GM23338 (cell line): ENCODE results near the gene GPT2. TPM values are rescaled to one million over a fixed set of nuclear protein-coding genes. Genes with fewer than 3 reads are reported as not detected.

ENCODE experiments used
- ATAC-seq: fragments of 200-7000 bp; cut with Tn5 transposase; 3 replicates; pipeline ENCODE4 v1.9.1; 2020
- DNase-seq: peaks from one replicate; pipeline ENCODE4 v3.0.0-alpha.2; 2015; ENCODE audit warnings: low spot score
- H2AFZ ChIP-seq: fragments of 200-600 bp; sonication (generic); 2 replicates; pipeline ENCODE4 v1.8.0; 2016; ENCODE audit warnings: antibody characterized with exemption, mild to moderate bottlenecking, moderate library complexity
- H3F3A ChIP-seq: fragments of 200-600 bp; sonication (generic); replicated peaks from 2 replicates; pipeline ENCODE4 v1.8.0; 2017; ENCODE audit warnings: antibody characterized with exemption, mixed run types, low read depth
- H3K27ac ChIP-seq: fragments of 200-600 bp; sonication (generic); 2 replicates; pipeline ENCODE4 v1.6.1; 2016; ENCODE audit warnings: low read depth
- H3K27me3 ChIP-seq: fragments of 200-600 bp; sonication (generic); 2 replicates; pipeline ENCODE4 v1.8.0; 2016; ENCODE audit warnings: mild to moderate bottlenecking, mixed run types, moderate library complexity; ENCODE audit not compliant: insufficient read depth
- H3K36me3 ChIP-seq: fragments of 200-600 bp; sonication (generic); 2 replicates; pipeline ENCODE4 v1.8.0; 2016; ENCODE audit warnings: mild to moderate bottlenecking; ENCODE audit not compliant: insufficient read depth
- H3K4me1 ChIP-seq: fragments of 200-600 bp; sonication (generic); 2 replicates; pipeline ENCODE4 v1.8.0; 2016; ENCODE audit warnings: mild to moderate bottlenecking, moderate library complexity; ENCODE audit not compliant: insufficient read depth
- H3K4me2 ChIP-seq: fragments of 200-600 bp; sonication (generic); 2 replicates; pipeline ENCODE4 v1.7.1; 2017; ENCODE audit warnings: mixed run types
- H3K4me3 ChIP-seq: fragments of 200-600 bp; sonication (generic); 2 replicates; pipeline ENCODE4 v1.6.1; 2016; ENCODE audit warnings: mixed run types
- H3K79me2 ChIP-seq: fragments of 200-600 bp; sonication (generic); replicated peaks from 2 replicates; pipeline ENCODE4 v1.8.0; 2017; ENCODE audit warnings: mild to moderate bottlenecking; ENCODE audit not compliant: insufficient read depth
- H3K9me2 ChIP-seq: fragments of 200-600 bp; sonication (generic); 2 replicates; pipeline ENCODE4 v1.8.0; 2017; ENCODE audit not compliant: insufficient read depth
- H4K20me1 ChIP-seq: fragments of 200-600 bp; sonication (generic); replicated peaks from 2 replicates; pipeline ENCODE4 v1.8.0; 2017; ENCODE audit warnings: mild to moderate bottlenecking; ENCODE audit not compliant: insufficient read depth
- H3K27ac Mint-ChIP-seq: 2 replicates; pipeline ENCODE4 v1.8.0; 2020; ENCODE audit warnings: inconsistent platforms, mild to moderate bottlenecking, moderate library complexity, mixed read lengths
- H3K27me3 Mint-ChIP-seq: 3 replicates; pipeline ENCODE4 v1.8.0; 2022; ENCODE audit warnings: low read depth, mild to moderate bottlenecking, moderate library complexity, mixed read lengths, inconsistent platforms; ENCODE audit not compliant: insufficient read depth, poor library complexity
- H3K36me3 Mint-ChIP-seq: 3 replicates; pipeline ENCODE4 v1.8.0; 2021; ENCODE audit warnings: low read depth, mild to moderate bottlenecking, inconsistent platforms, moderate library complexity, mixed read lengths
- H3K4me1 Mint-ChIP-seq: 3 replicates; pipeline ENCODE4 v1.8.0; 2020; ENCODE audit warnings: mild to moderate bottlenecking, inconsistent platforms, mixed read lengths
- H3K4me3 Mint-ChIP-seq: 3 replicates; pipeline ENCODE4 v1.8.0; 2021; ENCODE audit warnings: moderate library complexity, mild to moderate bottlenecking, inconsistent platforms, mixed read lengths
- H3K9me3 Mint-ChIP-seq: 3 replicates; pipeline ENCODE4 v1.8.0; 2020; ENCODE audit warnings: moderate library complexity, mild to moderate bottlenecking, inconsistent platforms, mixed read lengths
- CREB1 ChIP-seq: fragments of 250-450 bp; sonication (Bioruptor Pico); IDR thresholded peaks from 2 replicates; pipeline ENCODE4 v1.5.0; 2020; ENCODE audit warnings: low read depth, mild to moderate bottlenecking, moderate library complexity
- EZH2 ChIP-seq: fragments of 200-600 bp; sonication (generic); IDR thresholded peaks from one replicate; pipeline ENCODE4 v1.8.0; 2017; ENCODE audit warnings: antibody characterized with exemption, mild to moderate bottlenecking, low read depth; ENCODE audit not compliant: unreplicated experiment
- EZH2phosphoT487 ChIP-seq: fragments of 200-600 bp; sonication (generic); IDR thresholded peaks from one replicate; pipeline ENCODE4 v1.8.1; 2018; ENCODE audit warnings: antibody characterized with exemption; ENCODE audit not compliant: unreplicated experiment
- JUNB ChIP-seq: IDR thresholded peaks from one replicate; pipeline ENCODE4 v1.6.1; 2016; ENCODE audit warnings: antibody characterized with exemption; ENCODE audit not compliant: unreplicated experiment
- NANOG ChIP-seq: IDR thresholded peaks from 2 replicates; pipeline ENCODE4 v1.6.1; 2016; ENCODE audit warnings: antibody characterized with exemption, borderline replicate concordance
- POLR2AphosphoS5 ChIP-seq: IDR thresholded peaks from 2 replicates; pipeline ENCODE4 v1.6.1; 2016; ENCODE audit warnings: antibody characterized with exemption, low read depth
- STAT1 ChIP-seq: IDR thresholded peaks from one replicate; pipeline ENCODE4 v1.6.1; 2016; ENCODE audit warnings: antibody characterized with exemption; ENCODE audit not compliant: unreplicated experiment
- ZNF114 ChIP-seq: fragments of 250-450 bp; sonication (Bioruptor Pico); IDR thresholded peaks from 2 replicates; pipeline ENCODE4 v1.5.0; 2020; ENCODE audit warnings: mild to moderate bottlenecking, moderate library complexity
- ZNF331 ChIP-seq: fragments of 250-450 bp; sonication (Bioruptor Pico); IDR thresholded peaks from 2 replicates; pipeline ENCODE4 v1.5.0; 2020; ENCODE audit warnings: low read depth, mild to moderate bottlenecking, moderate library complexity
- polyA plus RNA-seq: library from polyadenylated mRNA; unstranded; fragments of >200 nt; fragmentation: Nextera tagmentation; extraction: Ambion mirVana; gene quantifications from 2 replicates; pipeline ENCODE4 v1.2.1, GENCODE V29; 2016
- total RNA-seq: library from RNA; depleted of rRNA; stranded (reverse); fragments of >200 nt; shearing (Covaris generic); gene quantifications from 2 replicates; pipeline ENCODE4 v1.2.3, GENCODE V29; 2014
- TF ChIP-seq, protein P1 (sequence below): IDR thresholded peaks from one replicate; pipeline ENCODE4 v1.6.1; 2018; ENCODE audit warnings: antibody characterized with exemption; ENCODE audit not compliant: unreplicated experiment
- TF ChIP-seq, protein P2 (sequence below), 2 experiments: fragments of 200-600 bp in 1 of 2; sonication (generic) in 1 of 2; conservative IDR thresholded peaks; 2 replicates each; pipeline versions ENCODE4 v1.5.1 to v1.6.1; 2016 to 2017; ENCODE audit warnings: antibody characterized with exemption in 2 of 2, low read depth in 2 of 2, mild to moderate bottlenecking in 2 of 2, moderate library complexity in 1 of 2
- TF ChIP-seq, protein P3 (sequence below): IDR thresholded peaks from 2 replicates; pipeline ENCODE4 v1.6.1; 2016; ENCODE audit warnings: antibody characterized with exemption
- TF ChIP-seq, protein P4 (sequence below): fragments of 250-450 bp; sonication (Bioruptor Pico); IDR thresholded peaks from 2 replicates; pipeline ENCODE4 v1.5.0; 2020; ENCODE audit warnings: mild to moderate bottlenecking, moderate library complexity

GPT2 gene
- total and polyA plus RNA-seq, 2 experiments from 2014 or later: 48.5 to 81.0 TPM

DNA sequence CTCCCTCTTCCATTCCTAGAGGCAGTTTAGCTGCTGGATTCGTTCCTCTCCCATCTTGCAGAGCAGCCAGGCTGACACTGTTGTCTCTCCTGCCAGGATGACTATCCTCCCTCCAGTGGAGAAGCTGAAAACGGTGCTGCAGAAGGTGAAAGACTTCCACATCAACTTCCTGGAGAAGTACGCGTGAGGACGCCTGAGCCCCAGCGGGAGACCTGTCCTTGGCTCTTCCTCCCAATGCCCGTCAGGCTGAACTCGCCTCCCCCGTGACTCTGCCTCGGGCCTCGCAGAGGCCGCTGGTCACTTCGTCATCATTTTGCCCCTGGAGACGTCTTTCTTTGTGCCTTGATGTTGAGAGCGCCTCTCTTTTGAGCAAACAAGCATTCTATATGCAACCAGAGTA, 44.6 kb downstream of the GPT2 start:
- no peak overlapping the region; the same call in 2 of the 3 replicates for H3K4me3 Mint-ChIP-seq
- Histone ChIP-seq H3K4me2 (no peak overlapping the region), H3K4me1 (no peaks in the 10 kb centered on the region), H4K20me1 (peaks cover 9% of the 10 kb centered on the region; the same call in 1 of the 2 replicates), H3K27me3 (no peaks in the 10 kb centered on the region), H3F3A (peaks cover 6% of the 10 kb centered on the region; the same call in 1 of the 2 replicates), H3K36me3 (peaks cover 50% of the 10 kb centered on the region; the same call in 1 of the 2 replicates), H3K9me2 (no peaks in the 10 kb centered on the region), H3K79me2 (no peaks in the 10 kb centered on the region), H2AFZ (no peak overlapping the region), H3K4me3 (no peak overlapping the region), H3K27ac (peak overlapping the region; percentile 63; the same call in 1 of the 2 replicates)
- no peak for ATAC-seq
- DNase-seq: no peak
- no peak overlapping the region; the same call in 1 of the 2 replicates for H3K27ac Mint-ChIP-seq
- no peaks in the 10 kb centered on the region; the same call in 2 of the 3 replicates for H3K9me3 Mint-ChIP-seq
- H3K4me1 Mint-ChIP-seq: peaks cover 10% of the 10 kb centered on the region; the same call in 2 of the 3 replicates
- TF ChIP-seq CREB1 (CRISPR knock-in tag): no peak
- TF ChIP-seq, protein P1, sequence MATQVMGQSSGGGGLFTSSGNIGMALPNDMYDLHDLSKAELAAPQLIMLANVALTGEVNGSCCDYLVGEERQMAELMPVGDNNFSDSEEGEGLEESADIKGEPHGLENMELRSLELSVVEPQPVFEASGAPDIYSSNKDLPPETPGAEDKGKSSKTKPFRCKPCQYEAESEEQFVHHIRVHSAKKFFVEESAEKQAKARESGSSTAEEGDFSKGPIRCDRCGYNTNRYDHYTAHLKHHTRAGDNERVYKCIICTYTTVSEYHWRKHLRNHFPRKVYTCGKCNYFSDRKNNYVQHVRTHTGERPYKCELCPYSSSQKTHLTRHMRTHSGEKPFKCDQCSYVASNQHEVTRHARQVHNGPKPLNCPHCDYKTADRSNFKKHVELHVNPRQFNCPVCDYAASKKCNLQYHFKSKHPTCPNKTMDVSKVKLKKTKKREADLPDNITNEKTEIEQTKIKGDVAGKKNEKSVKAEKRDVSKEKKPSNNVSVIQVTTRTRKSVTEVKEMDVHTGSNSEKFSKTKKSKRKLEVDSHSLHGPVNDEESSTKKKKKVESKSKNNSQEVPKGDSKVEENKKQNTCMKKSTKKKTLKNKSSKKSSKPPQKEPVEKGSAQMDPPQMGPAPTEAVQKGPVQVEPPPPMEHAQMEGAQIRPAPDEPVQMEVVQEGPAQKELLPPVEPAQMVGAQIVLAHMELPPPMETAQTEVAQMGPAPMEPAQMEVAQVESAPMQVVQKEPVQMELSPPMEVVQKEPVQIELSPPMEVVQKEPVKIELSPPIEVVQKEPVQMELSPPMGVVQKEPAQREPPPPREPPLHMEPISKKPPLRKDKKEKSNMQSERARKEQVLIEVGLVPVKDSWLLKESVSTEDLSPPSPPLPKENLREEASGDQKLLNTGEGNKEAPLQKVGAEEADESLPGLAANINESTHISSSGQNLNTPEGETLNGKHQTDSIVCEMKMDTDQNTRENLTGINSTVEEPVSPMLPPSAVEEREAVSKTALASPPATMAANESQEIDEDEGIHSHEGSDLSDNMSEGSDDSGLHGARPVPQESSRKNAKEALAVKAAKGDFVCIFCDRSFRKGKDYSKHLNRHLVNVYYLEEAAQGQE: no peak
- TF ChIP-seq ZNF114 (CRISPR knock-in tag): no peak
- TF ChIP-seq, protein P2, sequence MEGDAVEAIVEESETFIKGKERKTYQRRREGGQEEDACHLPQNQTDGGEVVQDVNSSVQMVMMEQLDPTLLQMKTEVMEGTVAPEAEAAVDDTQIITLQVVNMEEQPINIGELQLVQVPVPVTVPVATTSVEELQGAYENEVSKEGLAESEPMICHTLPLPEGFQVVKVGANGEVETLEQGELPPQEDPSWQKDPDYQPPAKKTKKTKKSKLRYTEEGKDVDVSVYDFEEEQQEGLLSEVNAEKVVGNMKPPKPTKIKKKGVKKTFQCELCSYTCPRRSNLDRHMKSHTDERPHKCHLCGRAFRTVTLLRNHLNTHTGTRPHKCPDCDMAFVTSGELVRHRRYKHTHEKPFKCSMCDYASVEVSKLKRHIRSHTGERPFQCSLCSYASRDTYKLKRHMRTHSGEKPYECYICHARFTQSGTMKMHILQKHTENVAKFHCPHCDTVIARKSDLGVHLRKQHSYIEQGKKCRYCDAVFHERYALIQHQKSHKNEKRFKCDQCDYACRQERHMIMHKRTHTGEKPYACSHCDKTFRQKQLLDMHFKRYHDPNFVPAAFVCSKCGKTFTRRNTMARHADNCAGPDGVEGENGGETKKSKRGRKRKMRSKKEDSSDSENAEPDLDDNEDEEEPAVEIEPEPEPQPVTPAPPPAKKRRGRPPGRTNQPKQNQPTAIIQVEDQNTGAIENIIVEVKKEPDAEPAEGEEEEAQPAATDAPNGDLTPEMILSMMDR (conservative IDR thresholded peaks at IDR 0.05; ENCODE audit: low read depth in 2 of 2): no peak
- TF ChIP-seq EZH2: no peak
- TF ChIP-seq ZNF331: no peak
- TF ChIP-seq EZH2phosphoT487: no peak
- TF ChIP-seq, protein P3, sequence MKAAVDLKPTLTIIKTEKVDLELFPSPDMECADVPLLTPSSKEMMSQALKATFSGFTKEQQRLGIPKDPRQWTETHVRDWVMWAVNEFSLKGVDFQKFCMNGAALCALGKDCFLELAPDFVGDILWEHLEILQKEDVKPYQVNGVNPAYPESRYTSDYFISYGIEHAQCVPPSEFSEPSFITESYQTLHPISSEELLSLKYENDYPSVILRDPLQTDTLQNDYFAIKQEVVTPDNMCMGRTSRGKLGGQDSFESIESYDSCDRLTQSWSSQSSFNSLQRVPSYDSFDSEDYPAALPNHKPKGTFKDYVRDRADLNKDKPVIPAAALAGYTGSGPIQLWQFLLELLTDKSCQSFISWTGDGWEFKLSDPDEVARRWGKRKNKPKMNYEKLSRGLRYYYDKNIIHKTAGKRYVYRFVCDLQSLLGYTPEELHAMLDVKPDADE: no peak
- no peak for TF ChIP-seq NANOG
- TF ChIP-seq, protein P4, sequence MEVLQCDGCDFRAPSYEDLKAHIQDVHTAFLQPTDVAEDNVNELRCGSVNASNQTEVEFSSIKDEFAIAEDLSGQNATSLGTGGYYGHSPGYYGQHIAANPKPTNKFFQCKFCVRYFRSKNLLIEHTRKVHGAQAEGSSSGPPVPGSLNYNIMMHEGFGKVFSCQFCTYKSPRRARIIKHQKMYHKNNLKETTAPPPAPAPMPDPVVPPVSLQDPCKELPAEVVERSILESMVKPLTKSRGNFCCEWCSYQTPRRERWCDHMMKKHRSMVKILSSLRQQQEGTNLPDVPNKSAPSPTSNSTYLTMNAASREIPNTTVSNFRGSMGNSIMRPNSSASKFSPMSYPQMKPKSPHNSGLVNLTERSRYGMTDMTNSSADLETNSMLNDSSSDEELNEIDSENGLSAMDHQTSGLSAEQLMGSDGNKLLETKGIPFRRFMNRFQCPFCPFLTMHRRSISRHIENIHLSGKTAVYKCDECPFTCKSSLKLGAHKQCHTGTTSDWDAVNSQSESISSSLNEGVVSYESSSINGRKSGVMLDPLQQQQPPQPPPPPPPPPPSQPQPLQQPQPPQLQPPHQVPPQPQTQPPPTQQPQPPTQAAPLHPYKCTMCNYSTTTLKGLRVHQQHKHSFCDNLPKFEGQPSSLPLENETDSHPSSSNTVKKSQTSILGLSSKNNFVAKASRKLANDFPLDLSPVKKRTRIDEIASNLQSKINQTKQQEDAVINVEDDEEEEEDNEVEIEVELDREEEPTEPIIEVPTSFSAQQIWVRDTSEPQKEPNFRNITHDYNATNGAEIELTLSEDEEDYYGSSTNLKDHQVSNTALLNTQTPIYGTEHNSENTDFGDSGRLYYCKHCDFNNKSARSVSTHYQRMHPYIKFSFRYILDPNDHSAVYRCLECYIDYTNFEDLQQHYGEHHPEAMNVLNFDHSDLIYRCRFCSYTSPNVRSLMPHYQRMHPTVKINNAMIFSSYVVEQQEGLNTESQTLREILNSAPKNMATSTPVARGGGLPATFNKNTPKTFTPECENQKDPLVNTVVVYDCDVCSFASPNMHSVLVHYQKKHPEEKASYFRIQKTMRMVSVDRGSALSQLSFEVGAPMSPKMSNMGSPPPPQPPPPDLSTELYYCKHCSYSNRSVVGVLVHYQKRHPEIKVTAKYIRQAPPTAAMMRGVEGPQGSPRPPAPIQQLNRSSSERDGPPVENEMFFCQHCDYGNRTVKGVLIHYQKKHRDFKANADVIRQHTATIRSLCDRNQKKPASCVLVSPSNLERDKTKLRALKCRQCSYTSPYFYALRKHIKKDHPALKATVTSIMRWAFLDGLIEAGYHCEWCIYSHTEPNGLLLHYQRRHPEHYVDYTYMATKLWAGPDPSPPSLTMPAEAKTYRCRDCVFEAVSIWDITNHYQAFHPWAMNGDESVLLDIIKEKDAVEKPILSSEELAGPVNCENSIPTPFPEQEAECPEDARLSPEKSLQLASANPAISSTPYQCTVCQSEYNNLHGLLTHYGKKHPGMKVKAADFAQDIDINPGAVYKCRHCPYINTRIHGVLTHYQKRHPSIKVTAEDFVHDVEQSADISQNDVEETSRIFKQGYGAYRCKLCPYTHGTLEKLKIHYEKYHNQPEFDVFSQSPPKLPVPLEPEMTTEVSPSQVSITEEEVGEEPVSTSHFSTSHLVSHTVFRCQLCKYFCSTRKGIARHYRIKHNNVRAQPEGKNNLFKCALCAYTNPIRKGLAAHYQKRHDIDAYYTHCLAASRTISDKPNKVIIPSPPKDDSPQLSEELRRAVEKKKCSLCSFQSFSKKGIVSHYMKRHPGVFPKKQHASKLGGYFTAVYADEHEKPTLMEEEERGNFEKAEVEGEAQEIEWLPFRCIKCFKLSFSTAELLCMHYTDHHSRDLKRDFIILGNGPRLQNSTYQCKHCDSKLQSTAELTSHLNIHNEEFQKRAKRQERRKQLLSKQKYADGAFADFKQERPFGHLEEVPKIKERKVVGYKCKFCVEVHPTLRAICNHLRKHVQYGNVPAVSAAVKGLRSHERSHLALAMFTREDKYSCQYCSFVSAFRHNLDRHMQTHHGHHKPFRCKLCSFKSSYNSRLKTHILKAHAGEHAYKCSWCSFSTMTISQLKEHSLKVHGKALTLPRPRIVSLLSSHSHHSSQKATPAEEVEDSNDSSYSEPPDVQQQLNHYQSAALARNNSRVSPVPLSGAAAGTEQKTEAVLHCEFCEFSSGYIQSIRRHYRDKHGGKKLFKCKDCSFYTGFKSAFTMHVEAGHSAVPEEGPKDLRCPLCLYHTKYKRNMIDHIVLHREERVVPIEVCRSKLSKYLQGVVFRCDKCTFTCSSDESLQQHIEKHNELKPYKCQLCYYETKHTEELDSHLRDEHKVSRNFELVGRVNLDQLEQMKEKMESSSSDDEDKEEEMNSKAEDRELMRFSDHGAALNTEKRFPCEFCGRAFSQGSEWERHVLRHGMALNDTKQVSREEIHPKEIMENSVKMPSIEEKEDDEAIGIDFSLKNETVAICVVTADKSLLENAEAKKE (CRISPR knock-in tag): no peak
- TF ChIP-seq POLR2AphosphoS5: no peak
- no peak for TF ChIP-seq STAT1
- TF ChIP-seq JUNB: no peak
- H3K36me3 Mint-ChIP-seq: peaks cover 85% of the 10 kb centered on the region
- peaks cover 15% of the 10 kb centered on the region for H3K27me3 Mint-ChIP-seq
